Parathyroid adenoma (tissue), 2 donors: ENCODE data around the gene IMPA2.

Source experiments
- H2AFZ ChIP-seq: fragments of 300-600 bp; sonication (generic); one replicate; pipeline ENCODE4 v1.7.0; 2017; ENCODE audit warnings: antibody characterized with exemption, mild to moderate bottlenecking
- H3K27ac ChIP-seq: fragments of 300-600 bp; sonication (generic); one replicate; pipeline ENCODE4 v1.7.0; 2017
- H3K27me3 ChIP-seq: fragments of 300-600 bp; sonication (generic); one replicate; pipeline ENCODE4 v1.7.0; 2017; ENCODE audit warnings: low read length; ENCODE audit not compliant: control insufficient read depth, insufficient read depth
- H3K36me3 ChIP-seq: fragments of 300-600 bp; sonication (generic); one replicate; pipeline ENCODE4 v1.7.0; 2017; ENCODE audit warnings: low read length; ENCODE audit not compliant: control insufficient read depth, insufficient read depth
- H3K4me1 ChIP-seq: fragments of 300-600 bp; sonication (generic); one replicate; pipeline ENCODE4 v1.7.0; 2017; ENCODE audit warnings: control low read depth
- H3K4me2 ChIP-seq: fragments of 300-600 bp; sonication (generic); one replicate; pipeline ENCODE4 v1.7.0; 2017; ENCODE audit warnings: low read length
- H3K4me3 ChIP-seq: fragments of 300-600 bp; sonication (generic); one replicate; pipeline ENCODE4 v1.7.0; 2017; ENCODE audit warnings: low read depth, low read length
- H3K79me2 ChIP-seq: fragments of 300-600 bp; sonication (generic); one replicate; pipeline ENCODE4 v1.7.0; 2017; ENCODE audit warnings: control low read depth
- H3K9ac ChIP-seq: fragments of 300-600 bp; sonication (generic); one replicate; pipeline ENCODE4 v1.7.0; 2017; ENCODE audit warnings: mild to moderate bottlenecking
- H3K9me3 ChIP-seq: fragments of 300-600 bp; sonication (generic); one replicate; pipeline ENCODE4 v1.7.0; 2017; ENCODE audit warnings: low read length; ENCODE audit not compliant: control insufficient read depth
- CTCF ChIP-seq: fragments of 300-600 bp; sonication (generic); IDR thresholded peaks from one replicate; pipeline ENCODE4 v1.7.0; 2017; ENCODE audit warnings: antibody characterized with exemption, mild to moderate bottlenecking
- donor health status: primary hyperparathyroidism.

IMPA2 gene

GRCh38 chr18:11999429-11999828 is 18.1 kb downstream of the IMPA2 start:
- no peaks in the 10 kb centered on the region for H3K36me3 ChIP-seq
- no peaks in the 10 kb centered on the region for H3K27me3 ChIP-seq
- H3K4me1 ChIP-seq = peaks cover 3% of the 10 kb centered on the region
- H3K9me3 ChIP-seq = no peaks in the 10 kb centered on the region
- no peak overlapping the region for H3K9ac ChIP-seq
- H3K4me2 ChIP-seq = no peak overlapping the region
- no peak overlapping the region for H3K27ac ChIP-seq
- H3K79me2 ChIP-seq = no peaks in the 10 kb centered on the region
- no peak for TF ChIP-seq CTCF
- H2AFZ ChIP-seq = no peak overlapping the region
- no peak overlapping the region for H3K4me3 ChIP-seq

- no peak overlapping the region for H3K27ac ChIP-seq
- no peak overlapping the region for H3K9ac ChIP-seq
These were observed 18.9 kb downstream of the IMPA2 start for GRCh38 chr18:12000072-12000659.

GRCh38 chr18:12001421-12001820 is 20.1 kb downstream of the IMPA2 start:
- no peak overlapping the region for H3K27ac ChIP-seq
- no peaks in the 10 kb centered on the region for H3K36me3 ChIP-seq

More at GRCh38 chr18:12000072-12000659, 18.9 kb downstream of the IMPA2 start:
- Histone ChIP-seq H2AFZ (no peak overlapping the region), H3K4me3 (no peak overlapping the region), H3K79me2 (no peaks in the 10 kb centered on the region), H3K9me3 (no peaks in the 10 kb centered on the region), H3K36me3 (no peaks in the 10 kb centered on the region), H3K27me3 (no peaks in the 10 kb centered on the region), H3K4me1 (peaks cover 3% of the 10 kb centered on the region), H3K4me2 (no peak overlapping the region)
- no peak for TF ChIP-seq CTCF

GRCh38 chr18:12003894-12004293 is 22.6 kb downstream of the IMPA2 start:
- Histone ChIP-seq H3K4me3 (no peak overlapping the region), H3K4me2 (no peak overlapping the region)

More at GRCh38 chr18:12001421-12001820, 20.1 kb downstream of the IMPA2 start:
- Histone ChIP-seq H3K79me2 (no peaks in the 10 kb centered on the region), H3K4me2 (no peak overlapping the region), H2AFZ (no peak overlapping the region), H3K4me3 (no peak overlapping the region), H3K27me3 (no peaks in the 10 kb centered on the region), H3K4me1 (no peaks in the 10 kb centered on the region), H3K9me3 (no peaks in the 10 kb centered on the region), H3K9ac (no peak overlapping the region)
- TF ChIP-seq CTCF = no peak

More at GRCh38 chr18:12003894-12004293, 22.6 kb downstream of the IMPA2 start:
- Histone ChIP-seq H3K79me2 (no peaks in the 10 kb centered on the region), H2AFZ (no peak overlapping the region), H3K36me3 (no peaks in the 10 kb centered on the region), H3K27ac (no peak overlapping the region), H3K9ac (no peak overlapping the region), H3K27me3 (no peaks in the 10 kb centered on the region), H3K9me3 (no peaks in the 10 kb centered on the region), H3K4me1 (no peaks in the 10 kb centered on the region)
- TF ChIP-seq CTCF = no peak
